NOMO-1 treated with dmso at 0.1 percent for 144 hours (cell line): Measurements from ENCODE around the gene HIPK2.
"Not testable (repeated sequence)": the region's sequence is repeated elsewhere in the genome, so short reads cannot be mapped to it uniquely, and the experiment has no call there.

Experiments
- DNase-seq: peaks from one replicate; lab custom pipeline; 2025; ENCODE audit not compliant: unreplicated experiment; lab: John Stamatoyannopoulos, UW

The HIPK2 gene

GRCh38 chr7:139675127-139676125, 102.4 kb downstream of the HIPK2 start:
- no peak for DNase-seq

GRCh38 chr7:139674752-139675126, 103.1 kb downstream of the HIPK2 start:
- DNase-seq = no peak

GRCh38 chr7:139674341-139674740, 103.5 kb downstream of the HIPK2 start:
- no peak for DNase-seq

GRCh38 chr7:139673762-139674161, 104.0 kb downstream of the HIPK2 start:
- DNase-seq = no peak

GRCh38 chr7:139673230-139673629, 104.6 kb downstream of the HIPK2 start:
- DNase-seq = no peak

GRCh38 chr7:139671967-139672366, 105.8 kb downstream of the HIPK2 start:
- no peak for DNase-seq

- DNase-seq = not testable (repeated sequence)
Observed at GRCh38 chr7:139670662-139671061, 107.1 kb downstream of the HIPK2 start.

- no peak for DNase-seq
Observed at GRCh38 chr7:139669106-139670061, 108.4 kb downstream of the HIPK2 start.

- DNase-seq = no peak
Observed at GRCh38 chr7:139667377-139667776, 110.4 kb downstream of the HIPK2 start.

- no peak for DNase-seq
Observed at GRCh38 chr7:139666501-139666900, 111.3 kb downstream of the HIPK2 start.

GRCh38 chr7:139664434-139664833, 113.4 kb downstream of the HIPK2 start:
- no peak for DNase-seq

GRCh38 chr7:139663608-139664177, 114.1 kb downstream of the HIPK2 start:
- DNase-seq = no peak

GRCh38 chr7:139661903-139662302, 115.9 kb downstream of the HIPK2 start:
- no peak for DNase-seq

GRCh38 chr7:139661043-139661440, 116.8 kb downstream of the HIPK2 start:
- DNase-seq = no peak

GRCh38 chr7:139660317-139661042, 117.3 kb downstream of the HIPK2 start:
- no peak for DNase-seq

- no peak for DNase-seq
Observed at GRCh38 chr7:139659922-139660316, 117.9 kb downstream of the HIPK2 start.

GRCh38 chr7:139658908-139659675, 118.7 kb downstream of the HIPK2 start:
- no peak for DNase-seq

GRCh38 chr7:139658296-139658695, 119.5 kb downstream of the HIPK2 start:
- no peak for DNase-seq

- DNase-seq = no peak
Observed at GRCh38 chr7:139657725-139658124, 120.1 kb downstream of the HIPK2 start.

GRCh38 chr7:139656387-139656786, 121.4 kb downstream of the HIPK2 start:
- DNase-seq = no peak
